HG03095 (cell line): Measurements from ENCODE around the gene OCSTAMP.

Source experiments
- ATAC-seq: cut with Tn5 transposase; IDR thresholded peaks from one replicate; pipeline ENCODE4 v1.9.1; 2021; ENCODE audit warnings: moderate library complexity; ENCODE audit not compliant: unreplicated experiment

OCSTAMP gene

GRCh38 chr20:46550461-46550860 lies at the start of gene OCSTAMP:
TSS of gene OCSTAMP (minus strand) at chr20:46550654. CDS start at chr20:46550560, 94 bp downstream.
- no peak for ATAC-seq

GRCh38 chr20:46599227-46599987 lies 49.0 kb upstream of the OCSTAMP start:
- ATAC-seq: no peak

GRCh38 chr20:46595933-46596332 lies 45.5 kb upstream of the OCSTAMP start:
- ATAC-seq: no peak

GRCh38 chr20:46594725-46595124 lies 44.3 kb upstream of the OCSTAMP start:
- no peak for ATAC-seq

GRCh38 chr20:46592580-46593362 lies 42.3 kb upstream of the OCSTAMP start:
- no peak for ATAC-seq

GRCh38 chr20:46590443-46590842 lies 40.0 kb upstream of the OCSTAMP start:
- ATAC-seq: no peak

- ATAC-seq: no peak
These were observed 38.4 kb upstream of the OCSTAMP start for GRCh38 chr20:46588532-46589511.

GRCh38 chr20:46587986-46588385 lies 37.5 kb upstream of the OCSTAMP start:
- no peak for ATAC-seq

- ATAC-seq: no peak
These were observed 36.3 kb upstream of the OCSTAMP start for GRCh38 chr20:46586724-46587123.

- ATAC-seq: no peak
These were observed 34.1 kb upstream of the OCSTAMP start for GRCh38 chr20:46584508-46584907.

- ATAC-seq: no peak
These were observed 33.2 kb upstream of the OCSTAMP start for GRCh38 chr20:46583411-46584214.

GRCh38 chr20:46582648-46583047 lies 32.2 kb upstream of the OCSTAMP start:
- no peak for ATAC-seq

- no peak for ATAC-seq
These were observed 30.9 kb upstream of the OCSTAMP start for GRCh38 chr20:46581391-46581790.

- ATAC-seq: no peak
These were observed 30.3 kb upstream of the OCSTAMP start for GRCh38 chr20:46580613-46581205.

GRCh38 chr20:46578745-46579144 lies 28.3 kb upstream of the OCSTAMP start:
- ATAC-seq: no peak

- no peak for ATAC-seq
These were observed 26.4 kb upstream of the OCSTAMP start for GRCh38 chr20:46576774-46577395.

- no peak for ATAC-seq
These were observed 25.5 kb upstream of the OCSTAMP start for GRCh38 chr20:46575937-46576461.

GRCh38 chr20:46575394-46575793 lies 24.9 kb upstream of the OCSTAMP start:
- no peak for ATAC-seq
